ENCODE results near the gene ADCY10. TPM values are rescaled to one million over a fixed set of nuclear protein-coding genes. Genes with fewer than 3 reads are reported as not detected.

ADCY10 gene
- total RNA-seq, 1 experiment from 2014 or later = 0.35 TPM

DNA sequence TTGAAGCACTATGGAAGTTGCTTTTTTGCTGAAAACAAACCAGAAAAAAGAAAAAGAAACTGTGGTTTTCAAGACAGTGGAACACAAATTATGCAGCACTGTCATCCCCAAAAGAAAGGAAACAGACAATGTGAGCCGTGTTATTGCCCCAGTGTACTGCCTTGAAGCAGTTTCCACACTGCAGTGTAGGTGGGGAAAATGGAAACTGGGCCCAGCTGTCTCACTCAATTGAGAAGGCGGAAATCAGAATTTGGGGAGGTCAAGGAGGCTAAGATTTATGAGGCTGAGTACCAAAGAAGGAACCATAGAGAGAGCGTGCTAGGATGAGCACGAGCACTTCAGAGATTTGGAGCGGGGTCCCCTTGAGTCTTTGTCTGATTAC, 136.7 kb downstream of the ADCY10 start:
- ChIA-PET POLR2A (interaction anchor here (2.3 to 3.9 kb wide), 2 partner anchors 11 to 19 kb away, joined by 5 to 28 read pairs; no protein-coding TSS in a partner anchor), CTCF (interaction anchor here (0.6 to 1.5 kb wide), 5 partner anchors 13 to 62 kb away, joined by 3 to 11 read pairs (median 3); partner anchors contain the start of gene MPZL1)
- Mint-ChIP-seq H3K4me1 (ENCODE audit: insufficient read depth, unreplicated experiment) (peaks cover 25% of the 10 kb centered on the region), H3K27me3 (ENCODE audit: insufficient read depth, unreplicated experiment) (no peaks in the 10 kb centered on the region), H3K36me3 (ENCODE audit: insufficient read depth, unreplicated experiment) (peaks cover 82% of the 10 kb centered on the region), H3K4me3 (ENCODE audit: unreplicated experiment) (no peak overlapping the region), H3K9me3 (ENCODE audit: unreplicated experiment) (peaks cover 32% of the 10 kb centered on the region), H3K27ac (ENCODE audit: low read depth, unreplicated experiment) (peak overlapping the region; percentile 0)
- BruUV-seq (replicated peaks) = no TSS peak
- intact Hi-C loops (cut with micrococcal nuclease) = no loop called here
- DNase-seq (ENCODE audit: unreplicated experiment) = no peak
- TF ChIP-seq, protein P1, sequence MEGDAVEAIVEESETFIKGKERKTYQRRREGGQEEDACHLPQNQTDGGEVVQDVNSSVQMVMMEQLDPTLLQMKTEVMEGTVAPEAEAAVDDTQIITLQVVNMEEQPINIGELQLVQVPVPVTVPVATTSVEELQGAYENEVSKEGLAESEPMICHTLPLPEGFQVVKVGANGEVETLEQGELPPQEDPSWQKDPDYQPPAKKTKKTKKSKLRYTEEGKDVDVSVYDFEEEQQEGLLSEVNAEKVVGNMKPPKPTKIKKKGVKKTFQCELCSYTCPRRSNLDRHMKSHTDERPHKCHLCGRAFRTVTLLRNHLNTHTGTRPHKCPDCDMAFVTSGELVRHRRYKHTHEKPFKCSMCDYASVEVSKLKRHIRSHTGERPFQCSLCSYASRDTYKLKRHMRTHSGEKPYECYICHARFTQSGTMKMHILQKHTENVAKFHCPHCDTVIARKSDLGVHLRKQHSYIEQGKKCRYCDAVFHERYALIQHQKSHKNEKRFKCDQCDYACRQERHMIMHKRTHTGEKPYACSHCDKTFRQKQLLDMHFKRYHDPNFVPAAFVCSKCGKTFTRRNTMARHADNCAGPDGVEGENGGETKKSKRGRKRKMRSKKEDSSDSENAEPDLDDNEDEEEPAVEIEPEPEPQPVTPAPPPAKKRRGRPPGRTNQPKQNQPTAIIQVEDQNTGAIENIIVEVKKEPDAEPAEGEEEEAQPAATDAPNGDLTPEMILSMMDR (IDR thresholded peaks at IDR 0.05; ENCODE audit: unreplicated experiment) = no peak

DNA sequence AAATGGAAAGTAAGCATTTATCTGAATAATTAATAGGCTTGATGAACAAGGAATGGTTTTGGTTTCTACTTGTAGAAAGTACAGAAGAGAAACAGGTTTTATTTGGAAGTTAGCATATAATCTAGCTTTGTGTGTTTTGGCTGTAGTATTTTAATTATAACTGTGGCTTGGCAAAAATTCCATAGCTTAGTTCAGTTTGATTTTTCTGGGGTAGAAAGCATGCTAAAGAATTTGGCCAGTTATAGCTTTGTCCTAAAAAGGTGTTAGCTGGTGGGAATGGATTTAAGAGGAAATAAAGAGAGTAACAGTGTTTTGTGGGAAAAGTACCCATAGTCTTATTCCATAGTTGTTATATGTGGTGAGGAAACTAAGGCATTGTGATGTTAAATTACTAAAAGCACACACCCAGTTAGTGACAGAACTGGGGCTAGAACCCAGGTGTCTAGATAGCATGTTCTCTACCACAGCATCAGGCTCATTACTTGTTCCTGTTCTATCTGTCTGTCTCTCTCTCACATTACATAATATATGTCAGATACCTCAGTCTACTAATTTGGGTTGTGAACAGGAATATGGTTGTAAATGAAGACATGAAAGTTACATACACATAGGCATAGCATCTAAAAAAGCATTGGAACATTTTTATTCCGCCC, 137.2 kb downstream of the ADCY10 start:
- peaks cover 87% of the 10 kb centered on the region for H3K36me3 Mint-ChIP-seq (ENCODE audit: insufficient read depth, unreplicated experiment)
- H3K4me3 Mint-ChIP-seq (ENCODE audit: unreplicated experiment) = no peak overlapping the region
- POLR2A ChIA-PET = interaction anchor here (1.1 to 4.7 kb wide), 8 partner anchors 11 to 37 kb away, joined by 3 to 30 read pairs (median 8); no protein-coding TSS in a partner anchor
- BruUV-seq (replicated peaks) = no TSS peak
- no peak for DNase-seq (ENCODE audit: unreplicated experiment)
- peak overlapping the region; percentile 0 for H3K27ac Mint-ChIP-seq (ENCODE audit: low read depth, unreplicated experiment)
- H3K27me3 Mint-ChIP-seq (ENCODE audit: insufficient read depth, unreplicated experiment) = no peaks in the 10 kb centered on the region
- CTCF ChIA-PET = interaction anchor here (1.2 to 1.8 kb wide), 4 partner anchors 13 to 61 kb away, joined by 3 to 8 read pairs (median 4); no protein-coding TSS in a partner anchor
- TF ChIP-seq, protein P1 (IDR thresholded peaks at IDR 0.05; ENCODE audit: unreplicated experiment) = no peak
- H3K9me3 Mint-ChIP-seq (ENCODE audit: unreplicated experiment) = peaks cover 27% of the 10 kb centered on the region
- H3K4me1 Mint-ChIP-seq (ENCODE audit: insufficient read depth, unreplicated experiment) = peaks cover 25% of the 10 kb centered on the region
- intact Hi-C loops (cut with micrococcal nuclease) = no loop called here

GRCh38 chr1:167776151-167776550, 137.8 kb downstream of the ADCY10 start:
- ChIA-PET CTCF (interaction anchor here (0.6 to 2.0 kb wide), 6 partner anchors 11 to 61 kb away, joined by 3 to 8 read pairs (median 4); no protein-coding TSS in a partner anchor), POLR2A (interaction anchor here (0.7 to 4.7 kb wide), 11 partner anchors 8 to 37 kb away, joined by 3 to 30 read pairs (median 6); no protein-coding TSS in a partner anchor)
- Mint-ChIP-seq H3K4me1 (ENCODE audit: insufficient read depth, unreplicated experiment) (peaks cover 25% of the 10 kb centered on the region), H3K36me3 (ENCODE audit: insufficient read depth, unreplicated experiment) (peaks cover 90% of the 10 kb centered on the region), H3K4me3 (ENCODE audit: unreplicated experiment) (no peak overlapping the region), H3K27me3 (ENCODE audit: insufficient read depth, unreplicated experiment) (no peaks in the 10 kb centered on the region), H3K27ac (ENCODE audit: low read depth, unreplicated experiment) (peak overlapping the region; percentile 0), H3K9me3 (ENCODE audit: unreplicated experiment) (peaks cover 21% of the 10 kb centered on the region)
- intact Hi-C loops (cut with micrococcal nuclease) = no loop called here
- DNase-seq (ENCODE audit: unreplicated experiment) = no peak
- no TSS peak for BruUV-seq (replicated peaks)
- TF ChIP-seq, protein P1 (IDR thresholded peaks at IDR 0.05; ENCODE audit: unreplicated experiment) = no peak

DNA sequence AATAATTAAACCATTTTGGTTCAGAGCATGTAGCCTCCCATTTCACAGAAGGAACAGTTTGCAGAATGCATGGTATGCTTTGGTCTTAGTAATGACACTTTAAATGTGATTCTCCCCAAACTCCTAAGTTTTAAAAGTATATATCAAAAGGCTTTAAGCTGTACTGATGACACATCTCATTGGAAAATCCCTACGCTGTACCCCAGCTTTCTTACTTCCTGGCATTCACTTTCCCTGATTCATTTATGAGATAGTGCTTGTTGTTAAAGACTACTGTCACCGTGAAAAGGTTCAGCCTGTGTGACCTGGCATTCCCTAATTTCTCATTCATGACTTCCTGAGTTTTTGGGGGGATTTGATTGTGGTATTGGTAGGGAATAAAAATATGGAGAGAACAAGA, 138.8 kb downstream of the ADCY10 start:
- peaks cover 25% of the 10 kb centered on the region for H3K4me1 Mint-ChIP-seq (ENCODE audit: insufficient read depth, unreplicated experiment)
- H3K4me3 Mint-ChIP-seq (ENCODE audit: unreplicated experiment) = no peak overlapping the region
- no peaks in the 10 kb centered on the region for H3K27me3 Mint-ChIP-seq (ENCODE audit: insufficient read depth, unreplicated experiment)
- peak overlapping the region; percentile 0 for H3K27ac Mint-ChIP-seq (ENCODE audit: low read depth, unreplicated experiment)
- H3K36me3 Mint-ChIP-seq (ENCODE audit: insufficient read depth, unreplicated experiment) = peaks cover 90% of the 10 kb centered on the region
- intact Hi-C loops (cut with micrococcal nuclease) = no loop called here
- ChIA-PET CTCF (interaction anchor here (0.6 to 2.0 kb wide), 6 partner anchors 12 to 546 kb away, joined by 3 to 8 read pairs (median 4); no protein-coding TSS in a partner anchor), POLR2A (interaction anchor here (0.7 to 4.7 kb wide), 14 partner anchors 9 to 211 kb away, joined by 3 to 30 read pairs (median 6); no protein-coding TSS in a partner anchor)
- peaks cover 11% of the 10 kb centered on the region for H3K9me3 Mint-ChIP-seq (ENCODE audit: unreplicated experiment)
- no peak for DNase-seq (ENCODE audit: unreplicated experiment)
- TF ChIP-seq, protein P1 (IDR thresholded peaks at IDR 0.05; ENCODE audit: unreplicated experiment) = no peak
- BruUV-seq (replicated peaks) = no TSS peak
